HL-60 (cell line): ENCODE results near the gene HNF4A.

ENCODE experiments used
- DNase-seq, 2 experiments: peaks; one replicate each; pipeline ENCODE4 v3.0.0-alpha.2; 2010 to 2020; ENCODE audit warnings: low read depth in 1 of 2, low spot score in 1 of 2
- H3K27ac ChIP-seq: fragments of 250-450 bp; sonication (Bioruptor Pico); replicated peaks from 2 replicates; pipeline ENCODE4 v1.5.1; 2020; ENCODE audit warnings: mild to moderate bottlenecking, moderate library complexity
- H3K27me3 ChIP-seq: fragments of 250-450 bp; sonication (Bioruptor Pico); 2 replicates; pipeline ENCODE4 v1.5.1; 2021; ENCODE audit warnings: mild to moderate bottlenecking, moderate library complexity; ENCODE audit not compliant: insufficient read depth, poor library complexity, severe bottlenecking
- H3K4me3 ChIP-seq: replicated peaks from 2 replicates; pipeline ENCODE4 v1.5.1; 2011; ENCODE audit warnings: mild to moderate bottlenecking, control low read depth, low read length; ENCODE audit not compliant: insufficient read depth
- CTCF ChIP-seq: IDR thresholded peaks from one replicate; pipeline ENCODE4 v1.5.1; 2011; ENCODE audit warnings: low read length, control low read depth, inconsistent platforms; ENCODE audit not compliant: insufficient read depth
- GABPA ChIP-seq: IDR thresholded peaks from 2 replicates; pipeline ENCODE4 v1.6.1; 2012; ENCODE audit warnings: low read depth
- POLR2AphosphoS5 ChIP-seq: IDR thresholded peaks from 2 replicates; pipeline ENCODE4 v1.6.1; 2012; ENCODE audit warnings: low read depth
- REST ChIP-seq: IDR thresholded peaks from 2 replicates; pipeline ENCODE4 v1.6.1; 2012; ENCODE audit warnings: low read depth; ENCODE audit not compliant: insufficient replicate concordance
- SPI1 ChIP-seq: IDR thresholded peaks from 2 replicates; pipeline ENCODE4 v1.6.1; 2012; ENCODE audit warnings: low read depth, mild to moderate bottlenecking, borderline replicate concordance

The HNF4A gene

GRCh38 chr20:44310664-44311639, 44.5 kb upstream of the HNF4A start, which contains the start of gene FITM2:
Gene FITM2, minus strand, starts transcription at chr20:44311202. Its CDS starts 54 bp downstream, at chr20:44311148.
- peak; percentile 96 to 97 for DNase-seq
- Histone ChIP-seq H3K4me3 (peak within 1 kb of the TSS; percentile 99), H3K27me3 (no peaks in the 10 kb centered on the region), H3K27ac (peak within 1 kb of the TSS; percentile 77)
- no peak; the same call in 1 of the 2 replicates for TF ChIP-seq POLR2AphosphoS5
- TF ChIP-seq REST: no peak
- TF ChIP-seq GABPA: no peak
- peak; percentile 78 for TF ChIP-seq CTCF

GRCh38 chr20:44314870-44315269, 40.6 kb upstream of the HNF4A start:
- DNase-seq: no peak
- TF ChIP-seq POLR2AphosphoS5 (no peak), REST (no peak), SPI1 (no peak), GABPA (no peak), CTCF (no peak)

GRCh38 chr20:44319839-44320422, 35.6 kb upstream of the HNF4A start:
- DNase-seq: no peak
- TF ChIP-seq CTCF: no peak
- TF ChIP-seq POLR2AphosphoS5: no peak
- TF ChIP-seq GABPA: no peak
- TF ChIP-seq REST: no peak
- no peak for TF ChIP-seq SPI1
- no peak overlapping the region for H3K4me3 ChIP-seq
- H3K27ac ChIP-seq: no peak overlapping the region
- peaks cover 9% of the 10 kb centered on the region for H3K27me3 ChIP-seq

More at GRCh38 chr20:44314870-44315269, 40.6 kb upstream of the HNF4A start:
- Histone ChIP-seq H3K4me3 (no peak overlapping the region), H3K27me3 (peaks cover 3% of the 10 kb centered on the region), H3K27ac (no peak overlapping the region)
